AG04449 (cell line): ENCODE measurements around the gene UGT1A10.
"Not testable (repeated sequence)": the region's sequence is repeated elsewhere in the genome, so short reads cannot be mapped to it uniquely, and the experiment has no call there.

Experiments
- CTCF ChIA-PET: fragments of 350-600 bp; formaldehyde crosslinking; extraction: SDS; loops from one replicate; lab custom pipeline; 2021; ENCODE audit warnings: antibody characterized with exemption; lab: Yijun Ruan, JAX
- POLR2A ChIA-PET: fragments of 400-600, 350-600 bp; formaldehyde crosslinking; extraction: SDS; loops from one replicate; lab custom pipeline; 2020; ENCODE audit warnings: antibody characterized with exemption, inconsistent platforms; lab: Yijun Ruan, JAX
- DNase-seq: peaks from one replicate; pipeline ENCODE4 v3.0.0-alpha.2; 2010; ENCODE audit warnings: low read depth, low spot score
- H3K4me3 ChIP-seq: 2 replicates; pipeline ENCODE4 v1.5.1; 2011; ENCODE audit warnings: low read depth, mild to moderate bottlenecking, control low read depth, low read length
- TF ChIP-seq, protein P1 (sequence below): IDR thresholded peaks from one replicate; pipeline ENCODE4 v1.5.1; 2011; ENCODE audit warnings: mild to moderate bottlenecking, moderate library complexity, low read length, control low read depth, inconsistent platforms; ENCODE audit not compliant: insufficient read depth; ENCODE audit errors: missing control alignments

UGT1A10 gene

DNA sequence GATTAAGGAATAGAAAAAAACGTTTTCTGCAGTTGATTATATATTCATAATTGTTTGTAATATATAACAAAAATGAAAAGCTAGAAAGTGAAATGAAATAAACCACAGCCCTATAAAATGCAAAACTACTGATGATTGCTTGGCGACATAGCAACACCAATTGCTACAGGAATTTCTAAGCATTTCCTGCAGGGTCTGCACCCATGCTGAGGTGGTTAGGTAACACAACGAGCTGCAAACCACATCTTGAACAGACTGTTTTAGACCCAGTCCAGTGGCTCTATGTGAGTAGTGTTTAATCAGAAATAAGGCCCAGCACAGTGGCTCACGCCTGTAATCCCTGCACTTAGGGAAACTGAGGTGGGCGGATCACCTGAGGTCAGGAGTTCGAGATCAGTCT, 18.3 kb downstream of the UGT1A10 start:
- ChIA-PET CTCF (no interaction called here), POLR2A (no interaction called here)
- TF ChIP-seq, protein P1, sequence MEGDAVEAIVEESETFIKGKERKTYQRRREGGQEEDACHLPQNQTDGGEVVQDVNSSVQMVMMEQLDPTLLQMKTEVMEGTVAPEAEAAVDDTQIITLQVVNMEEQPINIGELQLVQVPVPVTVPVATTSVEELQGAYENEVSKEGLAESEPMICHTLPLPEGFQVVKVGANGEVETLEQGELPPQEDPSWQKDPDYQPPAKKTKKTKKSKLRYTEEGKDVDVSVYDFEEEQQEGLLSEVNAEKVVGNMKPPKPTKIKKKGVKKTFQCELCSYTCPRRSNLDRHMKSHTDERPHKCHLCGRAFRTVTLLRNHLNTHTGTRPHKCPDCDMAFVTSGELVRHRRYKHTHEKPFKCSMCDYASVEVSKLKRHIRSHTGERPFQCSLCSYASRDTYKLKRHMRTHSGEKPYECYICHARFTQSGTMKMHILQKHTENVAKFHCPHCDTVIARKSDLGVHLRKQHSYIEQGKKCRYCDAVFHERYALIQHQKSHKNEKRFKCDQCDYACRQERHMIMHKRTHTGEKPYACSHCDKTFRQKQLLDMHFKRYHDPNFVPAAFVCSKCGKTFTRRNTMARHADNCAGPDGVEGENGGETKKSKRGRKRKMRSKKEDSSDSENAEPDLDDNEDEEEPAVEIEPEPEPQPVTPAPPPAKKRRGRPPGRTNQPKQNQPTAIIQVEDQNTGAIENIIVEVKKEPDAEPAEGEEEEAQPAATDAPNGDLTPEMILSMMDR = no peak
- H3K4me3 ChIP-seq = no peak overlapping the region
- DNase-seq = no peak

- no peak overlapping the region for H3K4me3 ChIP-seq
- no peak for DNase-seq
- ChIA-PET POLR2A (no interaction called here), CTCF (no interaction called here)
- TF ChIP-seq, protein P1 = no peak
Measured at GRCh38 chr2:233655043-233655442, 18.8 kb downstream of the UGT1A10 start.

DNA sequence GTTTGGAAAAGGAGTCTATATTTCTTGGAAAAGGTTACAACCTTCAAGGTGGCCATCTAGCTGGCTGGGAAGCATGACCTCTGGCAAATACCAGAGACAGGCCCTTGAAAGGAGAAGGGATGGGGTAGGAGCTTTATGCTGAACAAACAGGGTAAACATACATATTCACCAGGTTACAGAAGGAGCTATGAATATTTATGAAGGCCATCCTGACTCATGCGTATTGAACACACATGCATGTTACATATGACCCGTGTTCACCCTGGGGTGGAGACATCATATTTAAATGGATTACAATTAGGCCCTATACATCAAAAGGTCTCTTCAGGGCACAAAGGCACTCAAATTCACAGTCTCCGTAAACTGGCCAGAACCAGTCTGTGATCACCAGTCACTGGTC, 19.7 kb downstream of the UGT1A10 start:
- POLR2A ChIA-PET, DNase-seq, CTCF ChIA-PET, H3K4me3 ChIP-seq: not testable (repeated sequence)

GRCh38 chr2:233656443-233656842, 20.2 kb downstream of the UGT1A10 start:
- H3K4me3 ChIP-seq = no peak overlapping the region
- POLR2A ChIA-PET = no interaction called here
- CTCF ChIA-PET = no interaction called here
- no peak for DNase-seq
- TF ChIP-seq, protein P1 = no peak

- CTCF ChIA-PET = no interaction called here
- TF ChIP-seq, protein P1 = no peak
Measured at GRCh38 chr2:233658610-233659009, 22.4 kb downstream of the UGT1A10 start.

GRCh38 chr2:233663911-233664310, 27.7 kb downstream of the UGT1A10 start:
- TF ChIP-seq, protein P1 = no peak
- POLR2A ChIA-PET = no interaction called here

More at GRCh38 chr2:233658610-233659009, 22.4 kb downstream of the UGT1A10 start:
- DNase-seq = no peak
- POLR2A ChIA-PET = no interaction called here
- no peak overlapping the region for H3K4me3 ChIP-seq

GRCh38 chr2:233668605-233669260, 32.5 kb downstream of the UGT1A10 start:
- CTCF ChIA-PET = no interaction called here
- DNase-seq = no peak
- POLR2A ChIA-PET = no interaction called here
- TF ChIP-seq, protein P1 = no peak
- no peak overlapping the region for H3K4me3 ChIP-seq

More at GRCh38 chr2:233663911-233664310, 27.7 kb downstream of the UGT1A10 start:
- no peak overlapping the region for H3K4me3 ChIP-seq
- no peak for DNase-seq
- CTCF ChIA-PET = no interaction called here
